Breast epithelium (tissue), 4 donors: ENCODE data around the gene NBEAL1. TPM values are rescaled to one million over a fixed set of nuclear protein-coding genes. Genes with fewer than 3 reads are reported as not detected.
A peak's percentile ranks its signal among the peaks of the same experiment; 100 is the strongest.
"Not testable (repeated sequence)": the region's sequence is repeated elsewhere in the genome, so short reads cannot be mapped to it uniquely, and the experiment has no call there.

ENCODE experiments used
- DNase-seq, 2 donors: peaks; one replicate each; pipeline ENCODE4 v3.0.0-alpha.2; 2019; ENCODE audit warnings: low spot score in 2 of 2
- H3K27ac ChIP-seq, 2 donors: fragments of 200-600 bp; sonication (generic) in 1 of 2; one replicate each; pipeline ENCODE4 v1.5.1; 2016 to 2019; ENCODE audit warnings: mild to moderate bottlenecking in 1 of 2
- H3K27me3 ChIP-seq, 2 donors: fragments of 200-600 bp; sonication (generic) in 1 of 2; one replicate each; pipeline versions ENCODE4 v1.5.1 to v1.6.0; 2017 to 2019; ENCODE audit warnings: control low read depth in 1 of 2, mild to moderate bottlenecking in 1 of 2
- H3K36me3 ChIP-seq: fragments of 200-600 bp; one replicate; pipeline ENCODE4 v1.5.1; 2019
- H3K4me1 ChIP-seq, 2 donors: fragments of 200-600 bp; sonication (generic); one replicate each; pipeline ENCODE4 v1.5.1; 2016 to 2019; ENCODE audit warnings: control low read depth in 1 of 2
- H3K4me3 ChIP-seq, 3 donors: fragments of 200-600 bp; sonication (generic); 1 replicate in 2 of 3; 2 replicates in 1 of 3; pipeline ENCODE4 v1.5.1; 2016 to 2019; ENCODE audit warnings: mild to moderate bottlenecking in 3 of 3, moderate library complexity in 2 of 3
- H3K9me3 ChIP-seq, 2 donors: fragments of 200-600 bp; sonication (generic) in 1 of 2; one replicate each; pipeline ENCODE4 v1.5.1; 2016 to 2019; ENCODE audit warnings: control low read depth in 1 of 2
- POLR2A ChIP-seq: fragments of 450-650 bp; IDR thresholded peaks from one replicate; pipeline ENCODE4 v1.6.1; 2016; ENCODE audit warnings: antibody characterized with exemption, mild to moderate bottlenecking, moderate library complexity
- POLR2AphosphoS5 ChIP-seq, 3 donors: sonication (generic); formaldehyde crosslinking; IDR thresholded peaks; one replicate each; pipeline ENCODE4 v1.6.1; 2017; ENCODE audit warnings: antibody characterized with exemption in 3 of 3
- intact Hi-C: fragments of 100-400 bp; cut with DNase I; formaldehyde crosslinking; loops from one replicate; pipeline ENCODE4 v1.15.1; 2023; ENCODE audit warnings: low total_unique reads
- total RNA-seq, 3 donors: library from RNA; depleted of rRNA; stranded (reverse); fragments of >200 nt; gene quantifications; one replicate each; pipeline ENCODE4 v1.1.0, GENCODE V29; 2016
- TF ChIP-seq, protein P1 (sequence below), 3 donors: fragments of 450-650 bp; IDR thresholded peaks; one replicate each; pipeline ENCODE4 v1.5.1; 2016 to 2017; ENCODE audit warnings: antibody characterized with exemption in 3 of 3, mild to moderate bottlenecking in 3 of 3, moderate library complexity in 3 of 3

The NBEAL1 gene
- 10 to 100 TPM; 34.7 to 84.3 (median 64.9) TPM for total RNA-seq

DNA sequence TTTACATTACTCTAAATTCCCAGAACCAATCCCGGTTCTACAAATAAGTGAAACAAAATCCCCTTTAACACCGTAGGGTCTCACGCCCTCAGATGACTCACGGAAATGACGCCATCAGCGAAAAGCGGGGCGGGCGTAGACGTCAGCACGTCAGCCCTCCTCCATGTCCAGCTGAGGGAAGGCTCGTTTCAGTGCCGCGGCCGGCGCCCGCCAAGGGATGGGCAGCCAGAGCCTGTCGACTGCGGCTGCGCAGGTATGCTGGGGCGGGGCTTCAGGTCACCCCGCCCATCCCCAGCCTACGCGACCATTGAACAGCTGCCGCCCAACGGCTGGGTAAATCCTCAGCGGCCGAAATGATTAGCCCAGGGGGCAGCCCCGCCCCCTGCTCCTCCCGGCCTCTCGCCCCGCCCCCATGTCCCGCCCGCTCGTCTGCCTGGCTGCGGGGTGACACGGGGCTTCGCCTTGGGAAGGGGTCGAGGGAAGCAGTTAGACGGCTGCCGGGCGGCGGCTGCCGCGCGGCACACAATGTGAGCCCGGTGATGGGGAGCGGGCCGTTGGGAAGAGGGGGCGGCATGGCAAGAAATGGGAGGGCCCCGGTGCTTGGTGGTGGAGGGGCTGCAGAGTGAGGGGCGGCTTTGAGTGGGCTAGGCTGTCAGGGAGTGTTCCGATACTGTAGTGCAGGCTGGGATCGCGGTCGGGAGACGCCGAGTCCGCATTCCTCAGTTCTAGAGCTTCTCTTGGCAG is at the start of gene NBEAL1:
Gene NBEAL1 (plus strand): TSS at position 420 of the 744 bp plus-strand sequence. CDS start 1,510 bp downstream, outside the sequence.
- intact Hi-C loops: no loop called here
- Histone ChIP-seq H3K4me1 (no peaks in the 10 kb centered on the region), H3K27me3 (no peaks in the 10 kb centered on the region), H3K36me3 (no peaks in the 10 kb centered on the region), H3K27ac (peak within 1 kb of the TSS; percentile 91 to 96), H3K4me3 (peak within 1 kb of the TSS; percentile 81 to 92 (median 82)), H3K9me3 (no peaks in the 10 kb centered on the region)
- peak; percentile 97 to 98 for DNase-seq
- TF ChIP-seq, protein P1, sequence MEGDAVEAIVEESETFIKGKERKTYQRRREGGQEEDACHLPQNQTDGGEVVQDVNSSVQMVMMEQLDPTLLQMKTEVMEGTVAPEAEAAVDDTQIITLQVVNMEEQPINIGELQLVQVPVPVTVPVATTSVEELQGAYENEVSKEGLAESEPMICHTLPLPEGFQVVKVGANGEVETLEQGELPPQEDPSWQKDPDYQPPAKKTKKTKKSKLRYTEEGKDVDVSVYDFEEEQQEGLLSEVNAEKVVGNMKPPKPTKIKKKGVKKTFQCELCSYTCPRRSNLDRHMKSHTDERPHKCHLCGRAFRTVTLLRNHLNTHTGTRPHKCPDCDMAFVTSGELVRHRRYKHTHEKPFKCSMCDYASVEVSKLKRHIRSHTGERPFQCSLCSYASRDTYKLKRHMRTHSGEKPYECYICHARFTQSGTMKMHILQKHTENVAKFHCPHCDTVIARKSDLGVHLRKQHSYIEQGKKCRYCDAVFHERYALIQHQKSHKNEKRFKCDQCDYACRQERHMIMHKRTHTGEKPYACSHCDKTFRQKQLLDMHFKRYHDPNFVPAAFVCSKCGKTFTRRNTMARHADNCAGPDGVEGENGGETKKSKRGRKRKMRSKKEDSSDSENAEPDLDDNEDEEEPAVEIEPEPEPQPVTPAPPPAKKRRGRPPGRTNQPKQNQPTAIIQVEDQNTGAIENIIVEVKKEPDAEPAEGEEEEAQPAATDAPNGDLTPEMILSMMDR (IDR thresholded peaks at IDR 0.05): no peak
- TF ChIP-seq POLR2A: peak; percentile 17
- TF ChIP-seq POLR2AphosphoS5 (IDR thresholded peaks at IDR 0.05): peak; percentile 81 to 82 (median 82)

GRCh38 chr2:202965810-202966460 is 48.7 kb upstream of the NBEAL1 start:
- DNase-seq: no peak
- TF ChIP-seq, protein P1 (IDR thresholded peaks at IDR 0.05): no peak
- no peak for TF ChIP-seq POLR2AphosphoS5 (IDR thresholded peaks at IDR 0.05)
- no peaks in the 10 kb centered on the region for H3K27me3 ChIP-seq
- H3K36me3 ChIP-seq: no peaks in the 10 kb centered on the region
- intact Hi-C loops: no loop called here
- no peak overlapping the region for H3K27ac ChIP-seq
- no peaks in the 10 kb centered on the region for H3K4me1 ChIP-seq
- H3K9me3 ChIP-seq: no peaks in the 10 kb centered on the region
- no peak overlapping the region for H3K4me3 ChIP-seq

- H3K27me3 ChIP-seq, H3K4me1 ChIP-seq, intact Hi-C loops, H3K4me3 ChIP-seq, DNase-seq, H3K27ac ChIP-seq, H3K9me3 ChIP-seq, H3K36me3 ChIP-seq: not testable (repeated sequence)
Observed at GRCh38 chr2:202969404-202969803, 45.3 kb upstream of the NBEAL1 start.

DNA sequence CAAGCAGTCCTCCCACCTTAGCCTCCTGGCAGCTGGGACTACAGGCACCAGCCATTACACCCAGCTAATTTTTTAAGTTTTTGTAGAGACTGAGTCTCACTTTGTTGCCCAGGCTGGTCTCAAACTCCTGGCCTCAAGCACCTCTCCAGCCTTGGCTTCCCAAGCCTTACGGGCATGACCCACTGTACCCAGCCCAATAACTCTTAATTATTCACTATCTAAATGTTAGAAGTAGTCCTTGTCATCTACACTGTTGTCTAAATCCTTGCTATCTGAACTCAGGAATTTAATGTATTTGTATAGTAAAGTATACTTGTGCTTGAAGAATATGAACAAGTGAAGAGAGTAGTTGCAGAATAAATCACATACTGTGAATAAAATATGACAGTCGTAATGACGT is 37.9 kb upstream of the NBEAL1 start:
- H3K4me3 ChIP-seq: no peak overlapping the region
- DNase-seq: no peak
- no peaks in the 10 kb centered on the region for H3K4me1 ChIP-seq
- no peaks in the 10 kb centered on the region for H3K9me3 ChIP-seq
- H3K36me3 ChIP-seq: no peaks in the 10 kb centered on the region
- intact Hi-C loops: no loop called here
- TF ChIP-seq POLR2AphosphoS5 (IDR thresholded peaks at IDR 0.05) (no peak), POLR2A (no peak)
- TF ChIP-seq, protein P1 (IDR thresholded peaks at IDR 0.05): no peak
- no peaks in the 10 kb centered on the region for H3K27me3 ChIP-seq
- H3K27ac ChIP-seq: no peak overlapping the region

DNA sequence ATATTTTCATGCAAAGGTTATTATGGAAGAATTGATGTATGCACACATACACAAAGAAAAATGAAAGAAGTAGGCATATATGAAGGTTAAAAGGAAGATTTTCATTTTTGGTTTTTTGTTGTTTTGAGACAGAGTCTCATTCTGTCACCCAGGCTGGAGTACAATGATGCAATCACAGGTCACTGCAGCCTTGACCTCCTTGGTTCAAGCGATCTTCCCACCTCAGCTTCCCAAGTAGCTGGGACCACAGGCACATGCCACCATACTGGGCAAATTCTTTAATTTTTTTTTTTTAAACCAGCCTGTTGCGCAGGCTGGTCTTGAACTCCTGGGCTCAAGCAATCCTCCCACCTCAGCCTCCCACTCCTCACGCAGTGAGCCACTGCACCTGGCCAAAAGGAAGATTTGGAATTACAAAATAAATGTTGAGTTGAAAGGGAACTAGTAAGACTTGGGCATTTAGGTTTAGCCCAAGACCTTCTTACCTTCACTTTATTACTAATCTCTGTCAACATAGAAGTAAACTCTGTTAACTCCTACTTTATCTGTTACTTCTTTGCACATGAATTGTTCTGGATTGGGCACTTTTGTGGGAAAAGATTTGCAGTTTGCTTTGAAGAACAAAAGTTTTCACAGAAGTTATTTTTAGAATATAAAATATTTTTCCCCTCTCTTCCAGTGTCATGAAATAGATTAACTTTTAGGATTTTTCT is 31.7 kb upstream of the NBEAL1 start:
- no peaks in the 10 kb centered on the region for H3K36me3 ChIP-seq
- intact Hi-C loops: no loop called here
- H3K27ac ChIP-seq: no peak overlapping the region
- H3K4me1 ChIP-seq: no peaks in the 10 kb centered on the region
- no peaks in the 10 kb centered on the region for H3K27me3 ChIP-seq
- DNase-seq: no peak
- TF ChIP-seq, protein P1 (IDR thresholded peaks at IDR 0.05): no peak
- H3K9me3 ChIP-seq: no peaks in the 10 kb centered on the region
- H3K4me3 ChIP-seq: no peak overlapping the region
